NCI-H2107 treated with DMSO at 0.1 percent for 48 hours (cell line): ENCODE data around the gene CNMD.
"Not testable (repeated sequence)": the region's sequence is repeated elsewhere in the genome, so short reads cannot be mapped to it uniquely, and the experiment has no call there.

Experiments used
- DNase-seq: peaks from one replicate; lab custom pipeline; 2025; ENCODE audit not compliant: unreplicated experiment; lab: John Stamatoyannopoulos, UW

Gene CNMD

GRCh38 chr13:52696566-52696965 is 43.1 kb downstream of the CNMD start:
- no peak for DNase-seq

- no peak for DNase-seq
Observed at GRCh38 chr13:52695856-52696255, 43.8 kb downstream of the CNMD start.

GRCh38 chr13:52686376-52686775 is 53.2 kb downstream of the CNMD start:
- DNase-seq: no peak

GRCh38 chr13:52685806-52686205 is 53.8 kb downstream of the CNMD start:
- not testable (repeated sequence) for DNase-seq

- no peak for DNase-seq
Observed at GRCh38 chr13:52677823-52678222, 61.8 kb downstream of the CNMD start.

- DNase-seq: peak; percentile 31
Observed at GRCh38 chr13:52673465-52673864, 66.2 kb downstream of the CNMD start.

GRCh38 chr13:52670726-52671125 is 68.9 kb downstream of the CNMD start:
- no peak for DNase-seq

GRCh38 chr13:52669677-52670076 is 69.9 kb downstream of the CNMD start:
- no peak for DNase-seq

- no peak for DNase-seq
Observed at GRCh38 chr13:52665325-52665724, 74.3 kb downstream of the CNMD start.

GRCh38 chr13:52664272-52664671 is 75.3 kb downstream of the CNMD start:
- no peak for DNase-seq

- DNase-seq: no peak
Observed at GRCh38 chr13:52659340-52659739, 80.3 kb downstream of the CNMD start.
